Measurements from ENCODE around the gene UCHL1.
"Not testable (repeated sequence)": the region's sequence is repeated elsewhere in the genome, so short reads cannot be mapped to it uniquely, and the experiment has no call there.

UCHL1 gene

DNA sequence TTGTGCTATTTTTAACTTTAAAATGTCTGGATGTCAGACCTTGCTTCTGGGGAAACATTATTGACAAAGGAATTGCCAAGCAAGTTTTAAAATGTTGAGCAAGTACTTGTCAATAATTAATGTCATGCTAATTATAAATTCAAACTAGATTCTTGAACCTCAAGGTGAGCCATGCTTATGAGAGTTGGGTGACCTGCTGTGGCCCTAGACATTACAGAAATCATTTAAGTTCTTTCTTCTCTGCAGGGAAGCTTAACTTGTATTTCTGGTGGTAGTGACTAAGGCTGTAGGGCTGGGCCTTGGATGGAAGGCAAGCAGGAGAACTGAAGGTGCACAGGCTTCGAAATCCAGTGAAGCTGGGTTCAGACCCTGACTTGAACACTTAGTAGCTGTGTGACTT, 14.8 kb upstream of the UCHL1 start:
- no peak for DNase-seq

- no peak for DNase-seq
Observed at GRCh38 chr4:41245983-41246382, 10.7 kb upstream of the UCHL1 start.

DNA sequence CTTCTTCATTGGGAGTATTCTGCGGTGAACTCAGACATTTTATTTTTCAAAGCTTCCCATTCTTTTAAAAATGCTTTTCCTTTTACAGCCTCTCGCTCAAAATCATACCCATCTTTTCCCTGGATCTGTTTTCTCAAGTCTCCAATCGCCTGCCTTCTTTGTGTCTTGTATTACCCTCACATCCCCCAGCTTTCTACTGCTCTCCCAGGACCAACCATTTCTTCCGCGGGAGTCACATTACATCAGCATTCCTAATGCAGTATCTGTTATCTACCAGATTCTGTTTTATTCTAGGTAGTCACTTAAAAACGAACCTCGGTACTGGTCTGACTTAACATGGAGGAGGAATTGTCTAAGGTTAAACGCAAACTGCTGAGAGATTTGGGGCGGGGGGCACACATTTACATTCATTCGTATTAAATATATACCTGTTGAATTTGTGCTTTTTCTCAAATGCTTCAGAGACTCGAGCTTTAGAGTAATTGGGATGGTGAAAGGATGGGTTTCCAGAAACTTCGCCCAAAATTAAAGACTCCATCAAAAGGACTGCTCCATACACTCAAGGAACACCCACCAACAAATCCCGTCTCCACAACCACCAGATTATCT, 493 bp upstream of the UCHL1 start:
- DNase-seq, result peak; percentile 56

GRCh38 chr4:41257257-41257901, 651 bp downstream of the UCHL1 start:
- peak; percentile 40 for DNase-seq

DNA sequence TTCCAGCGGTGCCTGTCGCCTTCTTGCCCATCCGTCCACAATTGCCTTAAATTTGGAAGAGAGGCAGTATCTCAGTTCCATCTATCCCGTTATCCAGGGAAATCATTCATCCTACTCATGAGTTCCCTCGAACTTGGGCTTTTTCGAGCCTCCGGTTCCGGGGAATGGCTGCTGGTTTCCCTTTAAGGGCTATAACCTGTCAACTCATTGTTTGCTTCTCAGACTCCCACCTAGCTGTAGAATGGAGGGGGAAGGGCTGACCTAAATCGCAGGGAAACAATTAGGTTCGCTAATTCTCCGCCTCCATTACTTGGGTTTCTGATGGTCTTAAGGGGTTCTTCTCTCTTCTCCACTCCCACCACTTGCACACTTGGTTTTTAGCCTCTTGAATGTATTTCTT, 1.2 kb downstream of the UCHL1 start:
- DNase-seq, result no peak

GRCh38 chr4:41258783-41259182, 2.1 kb downstream of the UCHL1 start:
- no peak for DNase-seq

GRCh38 chr4:41260116-41260733, 3.5 kb downstream of the UCHL1 start:
- no peak for DNase-seq

DNA sequence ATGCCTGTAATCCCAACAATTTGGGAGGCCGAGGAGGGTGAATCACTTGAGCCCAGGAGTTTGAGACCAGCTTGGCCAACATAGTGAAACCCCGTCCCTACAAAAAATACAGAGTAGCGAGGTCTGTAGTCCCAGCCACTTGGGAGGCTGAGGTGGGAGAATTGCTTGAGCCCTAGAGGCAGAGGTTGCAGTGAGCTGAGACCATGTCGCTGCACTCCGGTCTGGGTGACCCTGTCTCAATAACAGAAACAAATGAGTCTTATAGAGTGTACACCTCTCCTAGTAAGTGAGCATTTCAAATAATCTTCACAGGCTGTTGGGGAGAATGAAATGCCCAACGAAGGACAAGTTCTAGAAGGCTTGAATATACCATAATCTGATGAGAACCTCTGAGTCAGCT, 5.5 kb downstream of the UCHL1 start:
- DNase-seq, result no peak

- no peak for DNase-seq
Observed at GRCh38 chr4:41264212-41264611, 7.5 kb downstream of the UCHL1 start.

DNA sequence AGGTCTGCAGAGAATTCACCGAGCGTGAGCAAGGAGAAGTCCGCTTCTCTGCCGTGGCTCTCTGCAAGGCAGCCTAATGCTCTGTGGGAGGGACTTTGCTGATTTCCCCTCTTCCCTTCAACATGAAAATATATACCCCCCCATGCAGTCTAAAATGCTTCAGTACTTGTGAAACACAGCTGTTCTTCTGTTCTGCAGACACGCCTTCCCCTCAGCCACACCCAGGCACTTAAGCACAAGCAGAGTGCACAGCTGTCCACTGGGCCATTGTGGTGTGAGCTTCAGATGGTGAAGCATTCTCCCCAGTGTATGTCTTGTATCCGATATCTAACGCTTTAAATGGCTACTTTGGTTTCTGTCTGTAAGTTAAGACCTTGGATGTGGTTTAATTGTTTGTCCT, 11.3 kb downstream of the UCHL1 start:
- DNase-seq, result no peak

- no peak for DNase-seq
Observed at GRCh38 chr4:41268721-41269517, 12.2 kb downstream of the UCHL1 start.

DNA sequence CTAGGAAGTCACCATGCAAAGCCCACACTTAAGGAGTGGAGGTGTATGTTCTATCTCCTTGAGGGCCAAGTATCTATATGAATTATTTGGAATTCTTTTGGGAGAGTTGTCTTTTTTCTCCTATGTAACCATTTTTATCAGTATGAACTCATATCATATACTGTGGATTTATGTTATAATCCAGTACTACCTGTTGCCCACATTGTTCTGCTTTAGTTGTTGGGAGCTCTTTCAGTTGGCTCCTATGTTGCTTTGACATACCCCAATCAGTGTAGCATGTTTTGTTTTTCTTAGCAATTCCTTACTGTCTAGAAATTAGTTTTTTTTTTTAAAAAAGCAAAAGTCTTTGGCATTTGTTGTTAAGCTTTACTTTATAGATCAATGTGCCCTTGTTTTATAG, 13.0 kb downstream of the UCHL1 start:
- DNase-seq, result no peak

- DNase-seq, result not testable (repeated sequence)
Observed at GRCh38 chr4:41275931-41276330, 19.2 kb downstream of the UCHL1 start.

DNA sequence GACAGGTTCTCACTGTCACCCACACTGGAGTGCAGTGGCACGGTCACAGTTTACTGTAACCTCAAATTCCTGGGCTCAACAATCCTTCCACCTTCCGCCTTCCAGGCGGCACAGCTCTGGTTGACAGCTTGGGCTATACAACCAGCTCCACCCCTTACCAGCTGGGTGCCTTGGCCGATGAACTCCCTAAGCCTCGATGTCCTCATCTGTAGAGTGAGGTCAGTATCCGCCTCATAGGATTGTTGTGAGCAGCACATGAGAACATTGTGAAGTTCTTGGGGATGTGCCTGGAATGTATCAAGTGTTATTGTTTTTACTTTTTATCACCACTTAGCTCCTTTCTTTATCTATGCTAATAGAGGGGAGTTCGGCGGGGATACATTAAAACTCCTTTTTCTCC, 23.3 kb downstream of the UCHL1 start:
- DNase-seq, result no peak

- peak; percentile 73 for DNase-seq
Observed at GRCh38 chr4:41281038-41281634, 24.4 kb downstream of the UCHL1 start.

DNA sequence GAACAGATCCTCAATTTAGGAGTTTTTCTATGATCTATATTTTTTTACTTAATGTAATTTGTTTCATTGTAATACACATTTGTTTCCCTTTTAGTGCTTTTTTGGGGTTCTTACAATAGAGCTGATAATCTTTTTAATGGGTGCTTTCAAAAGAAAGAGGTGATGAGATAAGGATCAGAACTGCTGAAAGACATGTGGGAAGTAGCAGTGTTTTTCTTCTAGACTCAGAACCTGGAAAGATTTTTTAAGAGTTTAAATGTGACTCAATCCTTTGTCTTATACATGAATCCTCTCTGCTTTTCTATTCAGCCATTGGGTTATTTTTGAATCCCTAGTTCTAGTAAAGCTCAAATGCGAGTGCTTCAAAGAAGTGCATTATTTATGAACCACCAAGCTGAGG, 25.6 kb downstream of the UCHL1 start:
- no peak for DNase-seq

GRCh38 chr4:41285202-41285863, 28.6 kb downstream of the UCHL1 start:
- DNase-seq, result no peak

- no peak for DNase-seq
Observed at GRCh38 chr4:41285864-41286235, 29.1 kb downstream of the UCHL1 start.

DNA sequence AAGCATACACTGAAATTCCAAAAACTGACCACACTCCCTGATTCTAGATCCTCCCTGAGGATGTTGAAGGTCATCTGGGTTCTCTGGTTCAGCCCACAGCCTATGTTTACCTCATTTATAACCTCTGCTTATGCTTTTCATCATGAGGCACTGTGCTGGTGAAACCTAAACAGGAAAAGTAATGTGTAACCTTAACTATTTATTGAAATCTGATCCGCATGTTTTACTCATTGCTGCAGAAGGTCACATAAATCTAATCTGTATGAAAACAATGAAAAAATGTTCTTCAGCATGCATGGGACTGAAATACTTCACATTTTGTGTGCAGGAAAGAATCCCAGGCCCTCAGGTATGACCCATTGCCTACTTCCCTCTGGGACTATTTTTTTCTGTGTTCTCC, 30.3 kb downstream of the UCHL1 start:
- DNase-seq, result no peak

GRCh38 chr4:41287852-41288251, 31.1 kb downstream of the UCHL1 start:
- DNase-seq, result no peak

DNA sequence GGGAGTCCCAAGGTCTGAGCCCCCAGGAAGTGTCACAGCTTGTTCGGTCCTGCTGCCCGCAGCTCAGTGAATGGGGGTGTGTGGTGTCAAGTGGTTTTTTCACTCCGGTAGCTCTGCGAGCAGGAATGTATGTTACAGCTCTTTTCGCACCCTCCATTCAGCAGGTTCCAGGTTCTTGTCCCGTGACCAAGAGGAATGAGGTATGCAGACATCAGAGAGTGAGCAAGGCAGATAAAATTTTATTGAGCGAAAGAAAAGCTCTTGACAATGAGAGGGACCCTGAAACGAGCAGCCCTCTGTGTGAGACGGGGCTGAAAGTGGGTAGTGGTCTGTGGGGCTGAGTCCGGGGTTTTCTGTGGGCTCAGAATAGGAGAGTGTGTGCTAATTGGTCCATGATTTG, 31.5 kb downstream of the UCHL1 start:
- no peak for DNase-seq

- DNase-seq, result no peak
Observed at GRCh38 chr4:41290479-41290878, 33.8 kb downstream of the UCHL1 start.

All from NCI-H526 treated with DMSO at 0.1 percent for 48 hours (cell line).